GM12878 (cell line): ENCODE results near the gene SCNN1B. TPM values are rescaled to one million over a fixed set of nuclear protein-coding genes. Genes with fewer than 3 reads are reported as not detected.

Experiments
- ATAC-seq: fragments of 200-7000 bp; cut with Tn5 transposase; 3 replicates; pipeline ENCODE4 v1.9.1; 2020; ENCODE audit warnings: mild to moderate bottlenecking, moderate library complexity
- BruUV-seq: library from RNA; stranded (reverse); fragments of 400-500 nt; replicated peaks from 2 replicates; lab custom pipeline; 2021; lab: Mats Ljungman, UMichigan
- CTCF ChIA-PET: fragments of 300-600 bp; sonication (Branson Sonifier 250); formaldehyde crosslinking; extraction: SDS; loops from one replicate; lab custom pipeline; 2021; ENCODE audit warnings: inconsistent platforms; lab: Yijun Ruan, JAX
- POLR2A ChIA-PET: fragments of 350-600 bp; formaldehyde crosslinking; extraction: SDS; loops from one replicate; lab custom pipeline; 2021; ENCODE audit warnings: inconsistent platforms; lab: Charles Lee
- RAD21 ChIA-PET: fragments of 300-600 bp; sonication (Branson Sonifier 250); formaldehyde crosslinking; loops from one replicate; lab custom pipeline; 2023; ENCODE audit warnings: antibody characterized with exemption; ENCODE audit not compliant: unreplicated experiment; lab: Charles Lee
- SMC1A ChIA-PET: fragments of 300-600 bp; sonication (Branson Sonifier 250); formaldehyde crosslinking; loops from one replicate; lab custom pipeline; 2023; ENCODE audit not compliant: unreplicated experiment, uncharacterized antibody; lab: Charles Lee
- DNase-seq: peaks from one replicate; pipeline ENCODE4 v3.0.0-alpha.2; 2011; ENCODE audit warnings: low read depth, low spot score
- FAIRE-seq: peaks from 3 replicates; lab custom pipeline; 2011; peaks lifted over from hg19 to GRCh38; lab: Jason Lieb, UNC
- H2AFZ ChIP-seq: 2 replicates; pipeline ENCODE4 v1.6.0; 2011; ENCODE audit warnings: low read depth, low read length, control low read depth; ENCODE audit not compliant: control insufficient read depth
- H3K27ac ChIP-seq: 2 replicates; pipeline ENCODE4 v1.5.1; 2011; ENCODE audit warnings: control low read depth; ENCODE audit not compliant: control insufficient read depth, insufficient read depth
- H3K27me3 ChIP-seq, 2 experiments: replicated peaks in 1 of 2; 2 replicates each; pipeline versions ENCODE4 v1.6.0 to v1.6.1; 2011; ENCODE audit warnings: low read length in 1 of 2; ENCODE audit not compliant: control insufficient read depth in 2 of 2, insufficient read depth in 2 of 2
- H3K36me3 ChIP-seq, 2 experiments: 2 replicates each; pipeline ENCODE4 v1.5.1; 2011; ENCODE audit warnings: low read length in 1 of 2; ENCODE audit not compliant: control insufficient read depth in 2 of 2, insufficient read depth in 2 of 2
- H3K4me1 ChIP-seq: 2 replicates; pipeline ENCODE4 v1.6.1; 2011; ENCODE audit warnings: mild to moderate bottlenecking, low read length, moderate library complexity, mixed read lengths; ENCODE audit not compliant: control insufficient read depth, insufficient read depth
- H3K4me2 ChIP-seq: 2 replicates; pipeline ENCODE4 v1.6.0; 2011; ENCODE audit warnings: control low read depth; ENCODE audit not compliant: control insufficient read depth, insufficient read depth
- H3K4me3 ChIP-seq: fragments of 200-600 bp; sonication (generic); 2 replicates; pipeline ENCODE4 v1.5.1; 2016
- H3K79me2 ChIP-seq: 2 replicates; pipeline ENCODE4 v1.6.0; 2011; ENCODE audit warnings: low read length; ENCODE audit not compliant: control insufficient read depth, insufficient read depth
- H3K9ac ChIP-seq: 2 replicates; pipeline ENCODE4 v1.8.0; 2011; ENCODE audit warnings: low read length, control low read depth, mixed read lengths; ENCODE audit not compliant: control insufficient read depth, insufficient read depth
- H3K9me3 ChIP-seq: replicated peaks from 3 replicates; pipeline ENCODE4 v1.5.1; 2011; ENCODE audit warnings: mild to moderate bottlenecking, low read length; ENCODE audit not compliant: control insufficient read depth, insufficient read depth
- H4K20me1 ChIP-seq: 2 replicates; pipeline ENCODE4 v1.6.0; 2011; ENCODE audit not compliant: control insufficient read depth, insufficient read depth
- CHD2 ChIP-seq: IDR thresholded peaks from 2 replicates; pipeline ENCODE4 v1.6.1; 2011; ENCODE audit warnings: low read depth, low read length, improper control_type of control experiment, borderline replicate concordance
- CHD4 ChIP-seq: fragments of 200-600 bp; sonication (generic); IDR thresholded peaks from 2 replicates; pipeline ENCODE4 v1.6.1; 2016; ENCODE audit warnings: mild to moderate bottlenecking
- DPF2 ChIP-seq: fragments of 450-650 bp; IDR thresholded peaks from 2 replicates; pipeline ENCODE4 v1.6.1; 2017; ENCODE audit warnings: mild to moderate bottlenecking
- GABPA ChIP-seq: IDR thresholded peaks from 2 replicates; pipeline ENCODE4 v1.6.1; 2014; ENCODE audit warnings: antibody characterized with exemption, low read depth, mild to moderate bottlenecking, inconsistent platforms
- HDAC6 ChIP-seq: fragments of 200-600 bp; sonication (generic); IDR thresholded peaks from one replicate; pipeline ENCODE4 v1.8.0; 2017; ENCODE audit warnings: antibody characterized with exemption; ENCODE audit not compliant: unreplicated experiment
- NFXL1 ChIP-seq: fragments of 450-650 bp; IDR thresholded peaks from 2 replicates; pipeline ENCODE4 v1.6.1; 2017; ENCODE audit warnings: antibody characterized with exemption, mild to moderate bottlenecking, borderline replicate concordance
- PAX5 ChIP-seq: IDR thresholded peaks from 2 replicates; pipeline ENCODE4 v1.6.1; 2011; ENCODE audit warnings: low read depth, low read length, borderline replicate concordance
- RAD21 ChIP-seq: IDR thresholded peaks from 2 replicates; pipeline ENCODE4 v1.6.1; 2011; ENCODE audit warnings: mild to moderate bottlenecking, low read depth, low read length, moderate library complexity; ENCODE audit not compliant: insufficient read depth
- RB1 ChIP-seq: fragments of 450-650 bp; formaldehyde crosslinking; IDR thresholded peaks from 2 replicates; pipeline ENCODE4 v1.6.1; 2017; ENCODE audit warnings: mild to moderate bottlenecking, borderline replicate concordance
- SMAD1 ChIP-seq: fragments of 450-650 bp; IDR thresholded peaks from 2 replicates; pipeline ENCODE4 v1.6.1; 2018; ENCODE audit warnings: mild to moderate bottlenecking, low read depth; ENCODE audit not compliant: partially characterized antibody
- SMARCA5 ChIP-seq: fragments of 450-650 bp; IDR thresholded peaks from 2 replicates; pipeline ENCODE4 v1.6.1; 2017; ENCODE audit warnings: mild to moderate bottlenecking
- SP1 ChIP-seq: IDR thresholded peaks from one replicate; pipeline ENCODE4 v1.6.1; 2011; ENCODE audit warnings: low read depth, low read length
- TCF7 ChIP-seq: IDR thresholded peaks from 2 replicates; pipeline ENCODE4 v1.6.1; 2014; ENCODE audit warnings: antibody characterized with exemption, borderline replicate concordance
- ZNF217 ChIP-seq: fragments of 450-650 bp; IDR thresholded peaks from 2 replicates; pipeline ENCODE4 v1.6.1; 2017; ENCODE audit warnings: antibody characterized with exemption, mild to moderate bottlenecking
- ZSCAN29 ChIP-seq: fragments of 450-650 bp; IDR thresholded peaks from 2 replicates; pipeline ENCODE4 v1.6.1; 2017; ENCODE audit warnings: mild to moderate bottlenecking, moderate library complexity
- WGBS: methylation state at CpG from one replicate; pipeline ENCODE4 v1.1.6; 2016; ENCODE audit warnings: low lambda C conversion rate; ENCODE audit not compliant: insufficient replicate concordance, insufficient coverage; ENCODE audit errors: missing lambda C conversion rate; 5-methylcytosine and 5-hydroxymethylcytosine counted together
- in situ Hi-C: fragments of 300-500 bp; cut with MboI; formaldehyde crosslinking; loops from 9 replicates; pipeline ENCODE4 v1.14.3; 2018; ENCODE audit warnings: mixed read lengths
- intact Hi-C: fragments of 100-400 bp; cut with micrococcal nuclease; formaldehyde crosslinking; loops from one replicate; pipeline ENCODE4 v1.14.2; 2022; ENCODE audit not compliant: unreplicated experiment
- polyA plus RNA-seq, 11 experiments: library from polyadenylated mRNA; depleted of rRNA in 4 of 11; unstranded in 6 of 11; stranded (reverse) in 5 of 11; fragments of >200 nt; fragmentation: Nextera tagmentation in 4 of 11; fragmentation: Illumina TruSeq in 1 of 11; extraction: Ambion mirVana in 4 of 11; extraction: Trizol in 1 of 11; gene quantifications; 1 replicate in 1 of 11; 2 replicates in 10 of 11; pipeline versions ENCODE4 v1.2.1 to v1.2.3, GENCODE V29; 2011 to 2016; ENCODE audit warnings: inconsistent platforms in 2 of 11, missing spikeins in 2 of 11, low read depth in 1 of 11
- total RNA-seq, 4 experiments: library from RNA; depleted of rRNA in 3 of 4; stranded (reverse); fragments of >200 nt in 3 of 4; fragmentation: Illumina TruSeq in 1 of 4; extraction: Trizol in 1 of 4; gene quantifications; 2 replicates each; pipeline versions ENCODE4 v1.2.1 to v1.2.3, GENCODE V29; 2013 to 2021
- TF ChIP-seq, protein P1 (sequence below): fragments of 450-650 bp; conservative IDR thresholded peaks from 2 replicates; pipeline ENCODE4 v1.6.1; 2017; ENCODE audit warnings: mild to moderate bottlenecking, moderate library complexity
- TF ChIP-seq, protein P2 (sequence below): IDR thresholded peaks from 2 replicates; pipeline ENCODE4 v1.6.1; 2011; ENCODE audit warnings: borderline replicate concordance, low read depth, mild to moderate bottlenecking, moderate library complexity, low read length; ENCODE audit not compliant: insufficient read depth, poor library complexity, severe bottlenecking

The SCNN1B gene
- total and polyA plus RNA-seq, 10 of the 15 experiments (the other 5 are each of a cell fraction or from before 2014, with no cell fraction given), result 0.28 to 1.5 (median 0.64) TPM

DNA sequence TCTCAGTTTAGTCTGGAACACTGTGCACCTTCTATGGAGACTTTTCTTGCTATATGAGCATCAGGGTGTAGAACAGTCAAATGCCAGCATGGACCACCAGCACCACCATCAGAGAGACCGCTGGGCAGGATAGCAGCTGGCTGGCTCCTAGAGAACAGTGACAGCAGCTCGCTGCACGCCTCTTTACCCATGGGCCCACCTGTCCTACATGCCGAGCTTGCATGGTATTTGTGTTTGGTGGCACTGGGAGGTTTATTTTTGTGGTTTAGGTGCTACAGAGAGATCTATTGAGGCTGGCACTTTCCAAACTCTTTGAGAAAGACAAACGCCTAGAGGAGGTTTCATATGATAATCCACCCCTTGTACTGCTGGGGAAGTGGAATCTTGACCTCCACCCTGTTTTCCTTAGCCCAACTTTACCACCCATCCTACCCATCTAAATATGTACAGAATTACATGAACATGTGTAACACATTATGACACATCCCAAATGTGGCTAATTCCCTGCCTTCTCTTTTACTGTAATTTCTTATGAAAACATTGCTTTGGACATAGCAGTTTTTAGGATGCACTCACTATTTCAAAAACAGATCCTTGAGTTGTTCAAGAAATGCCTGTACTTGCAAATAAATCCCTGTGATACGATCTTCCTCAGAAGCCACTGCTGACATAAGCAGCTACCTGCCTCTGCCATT is 104.6 kb downstream of the SCNN1B start (continued):
- TF ChIP-seq, protein P1, sequence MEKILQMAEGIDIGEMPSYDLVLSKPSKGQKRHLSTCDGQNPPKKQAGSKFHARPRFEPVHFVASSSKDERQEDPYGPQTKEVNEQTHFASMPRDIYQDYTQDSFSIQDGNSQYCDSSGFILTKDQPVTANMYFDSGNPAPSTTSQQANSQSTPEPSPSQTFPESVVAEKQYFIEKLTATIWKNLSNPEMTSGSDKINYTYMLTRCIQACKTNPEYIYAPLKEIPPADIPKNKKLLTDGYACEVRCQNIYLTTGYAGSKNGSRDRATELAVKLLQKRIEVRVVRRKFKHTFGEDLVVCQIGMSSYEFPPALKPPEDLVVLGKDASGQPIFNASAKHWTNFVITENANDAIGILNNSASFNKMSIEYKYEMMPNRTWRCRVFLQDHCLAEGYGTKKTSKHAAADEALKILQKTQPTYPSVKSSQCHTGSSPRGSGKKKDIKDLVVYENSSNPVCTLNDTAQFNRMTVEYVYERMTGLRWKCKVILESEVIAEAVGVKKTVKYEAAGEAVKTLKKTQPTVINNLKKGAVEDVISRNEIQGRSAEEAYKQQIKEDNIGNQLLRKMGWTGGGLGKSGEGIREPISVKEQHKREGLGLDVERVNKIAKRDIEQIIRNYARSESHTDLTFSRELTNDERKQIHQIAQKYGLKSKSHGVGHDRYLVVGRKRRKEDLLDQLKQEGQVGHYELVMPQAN, result no peak
- no peak for TF ChIP-seq HDAC6
- TF ChIP-seq, all 136 proteins: peak for 0

DNA sequence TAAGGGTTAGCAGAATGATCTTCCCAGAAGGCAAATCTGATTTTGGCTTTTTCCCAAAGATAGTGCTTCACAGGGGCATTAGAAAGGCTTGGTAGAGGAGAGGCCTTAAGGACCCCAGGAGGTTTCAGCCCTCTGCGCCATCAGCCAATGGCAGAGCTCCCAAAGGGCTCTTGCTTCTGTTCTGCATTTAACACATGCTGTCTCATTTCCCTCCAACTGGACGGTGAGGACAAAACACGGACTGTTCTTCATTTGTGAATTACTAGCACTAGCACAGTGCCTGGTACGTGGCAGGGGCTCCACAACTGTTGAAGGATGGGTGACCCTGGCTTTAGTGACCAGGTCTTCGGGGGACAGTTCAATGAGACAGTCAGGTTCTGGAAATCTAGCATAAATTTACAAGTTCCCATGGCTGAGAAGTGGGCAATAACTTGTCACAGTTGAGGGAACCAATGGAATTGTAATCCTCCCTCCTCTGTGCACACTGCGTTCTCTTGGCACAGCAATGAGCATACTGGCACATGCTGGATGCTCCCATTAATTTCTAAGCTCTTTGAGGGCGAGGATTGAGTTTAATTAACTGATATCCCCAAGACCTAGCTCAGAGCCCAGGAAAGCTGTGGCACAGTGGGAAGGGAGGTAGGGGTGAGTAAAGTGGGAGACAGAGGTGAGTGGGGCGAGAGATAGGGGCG is 105.5 kb downstream of the SCNN1B start:
- H3K79me2 ChIP-seq, result no peaks in the 10 kb centered on the region
- in situ Hi-C loops, result no loop called here
- H3K9ac ChIP-seq, result no peak overlapping the region
- H3K4me2 ChIP-seq, result no peak overlapping the region
- ChIA-PET CTCF (no interaction called here), POLR2A (no interaction called here), RAD21 (no interaction called here), SMC1A (no interaction called here)
- H3K36me3 ChIP-seq, result peaks cover 4 to 9% of the 10 kb centered on the region in 2 experiments
- no peak overlapping the region for H3K27ac ChIP-seq
- H2AFZ ChIP-seq, result no peak overlapping the region
- WGBS, result 75% methylated on average over 9 of the region's 9 CpGs
- BruUV-seq, result no TSS peak
- H4K20me1 ChIP-seq, result no peaks in the 10 kb centered on the region
- no peak for FAIRE-seq
- H3K4me1 ChIP-seq, result no peaks in the 10 kb centered on the region
- intact Hi-C loops, result no loop called here
- DNase-seq, result no peak
- no peaks in the 10 kb centered on the region for H3K9me3 ChIP-seq
- no peaks in the 10 kb centered on the region for H3K27me3 ChIP-seq
- no peak for ATAC-seq
- no peak overlapping the region for H3K4me3 ChIP-seq
- TF ChIP-seq PAX5 (no peak), RAD21 (no peak), SP1 (no peak), ZSCAN29 (no peak), CHD2 (no peak), SMARCA5 (no peak), SMAD1 (no peak), GABPA (no peak), CHD4 (no peak), RB1 (no peak), DPF2 (no peak), ZNF217 (no peak), TCF7 (no peak), NFXL1 (no peak)
- TF ChIP-seq, protein P2, sequence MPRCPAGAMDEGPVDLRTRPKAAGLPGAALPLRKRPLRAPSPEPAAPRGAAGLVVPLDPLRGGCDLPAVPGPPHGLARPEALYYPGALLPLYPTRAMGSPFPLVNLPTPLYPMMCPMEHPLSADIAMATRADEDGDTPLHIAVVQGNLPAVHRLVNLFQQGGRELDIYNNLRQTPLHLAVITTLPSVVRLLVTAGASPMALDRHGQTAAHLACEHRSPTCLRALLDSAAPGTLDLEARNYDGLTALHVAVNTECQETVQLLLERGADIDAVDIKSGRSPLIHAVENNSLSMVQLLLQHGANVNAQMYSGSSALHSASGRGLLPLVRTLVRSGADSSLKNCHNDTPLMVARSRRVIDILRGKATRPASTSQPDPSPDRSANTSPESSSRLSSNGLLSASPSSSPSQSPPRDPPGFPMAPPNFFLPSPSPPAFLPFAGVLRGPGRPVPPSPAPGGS, result no peak
